GM23338 (cell line): Measurements from ENCODE around the gene CDH12. TPM values are rescaled to one million over a fixed set of nuclear protein-coding genes. Genes with fewer than 3 reads are reported as not detected.

Experiments used
- ATAC-seq: fragments of 200-7000 bp; cut with Tn5 transposase; 3 replicates; pipeline ENCODE4 v1.9.1; 2020
- DNase-seq: peaks from one replicate; pipeline ENCODE4 v3.0.0-alpha.2; 2015; ENCODE audit warnings: low spot score
- H2AFZ ChIP-seq: fragments of 200-600 bp; sonication (generic); 2 replicates; pipeline ENCODE4 v1.8.0; 2016; ENCODE audit warnings: antibody characterized with exemption, mild to moderate bottlenecking, moderate library complexity
- H3F3A ChIP-seq: fragments of 200-600 bp; sonication (generic); replicated peaks from 2 replicates; pipeline ENCODE4 v1.8.0; 2017; ENCODE audit warnings: antibody characterized with exemption, mixed run types, low read depth
- H3K27ac ChIP-seq: fragments of 200-600 bp; sonication (generic); 2 replicates; pipeline ENCODE4 v1.6.1; 2016; ENCODE audit warnings: low read depth
- H3K27me3 ChIP-seq: fragments of 200-600 bp; sonication (generic); 2 replicates; pipeline ENCODE4 v1.8.0; 2016; ENCODE audit warnings: mild to moderate bottlenecking, mixed run types, moderate library complexity; ENCODE audit not compliant: insufficient read depth
- H3K36me3 ChIP-seq: fragments of 200-600 bp; sonication (generic); 2 replicates; pipeline ENCODE4 v1.8.0; 2016; ENCODE audit warnings: mild to moderate bottlenecking; ENCODE audit not compliant: insufficient read depth
- H3K4me1 ChIP-seq: fragments of 200-600 bp; sonication (generic); 2 replicates; pipeline ENCODE4 v1.8.0; 2016; ENCODE audit warnings: mild to moderate bottlenecking, moderate library complexity; ENCODE audit not compliant: insufficient read depth
- H3K4me2 ChIP-seq: fragments of 200-600 bp; sonication (generic); 2 replicates; pipeline ENCODE4 v1.7.1; 2017; ENCODE audit warnings: mixed run types
- H3K4me3 ChIP-seq: fragments of 200-600 bp; sonication (generic); 2 replicates; pipeline ENCODE4 v1.6.1; 2016; ENCODE audit warnings: mixed run types
- H3K79me2 ChIP-seq: fragments of 200-600 bp; sonication (generic); replicated peaks from 2 replicates; pipeline ENCODE4 v1.8.0; 2017; ENCODE audit warnings: mild to moderate bottlenecking; ENCODE audit not compliant: insufficient read depth
- H3K9me2 ChIP-seq: fragments of 200-600 bp; sonication (generic); 2 replicates; pipeline ENCODE4 v1.8.0; 2017; ENCODE audit not compliant: insufficient read depth
- H4K20me1 ChIP-seq: fragments of 200-600 bp; sonication (generic); replicated peaks from 2 replicates; pipeline ENCODE4 v1.8.0; 2017; ENCODE audit warnings: mild to moderate bottlenecking; ENCODE audit not compliant: insufficient read depth
- H3K27ac Mint-ChIP-seq: 2 replicates; pipeline ENCODE4 v1.8.0; 2020; ENCODE audit warnings: inconsistent platforms, mild to moderate bottlenecking, moderate library complexity, mixed read lengths
- H3K27me3 Mint-ChIP-seq: 3 replicates; pipeline ENCODE4 v1.8.0; 2022; ENCODE audit warnings: low read depth, mild to moderate bottlenecking, moderate library complexity, mixed read lengths, inconsistent platforms; ENCODE audit not compliant: insufficient read depth, poor library complexity
- H3K36me3 Mint-ChIP-seq: 3 replicates; pipeline ENCODE4 v1.8.0; 2021; ENCODE audit warnings: low read depth, mild to moderate bottlenecking, inconsistent platforms, moderate library complexity, mixed read lengths
- H3K4me1 Mint-ChIP-seq: 3 replicates; pipeline ENCODE4 v1.8.0; 2020; ENCODE audit warnings: mild to moderate bottlenecking, inconsistent platforms, mixed read lengths
- H3K4me3 Mint-ChIP-seq: 3 replicates; pipeline ENCODE4 v1.8.0; 2021; ENCODE audit warnings: moderate library complexity, mild to moderate bottlenecking, inconsistent platforms, mixed read lengths
- H3K9me3 Mint-ChIP-seq: 3 replicates; pipeline ENCODE4 v1.8.0; 2020; ENCODE audit warnings: moderate library complexity, mild to moderate bottlenecking, inconsistent platforms, mixed read lengths
- CTCF ChIP-seq, 2 experiments: fragments of 200-600 bp in 1 of 2; sonication (generic) in 1 of 2; conservative IDR thresholded peaks; 2 replicates each; pipeline versions ENCODE4 v1.5.1 to v1.6.1; 2016 to 2017; ENCODE audit warnings: antibody characterized with exemption in 2 of 2, low read depth in 2 of 2, mild to moderate bottlenecking in 2 of 2, moderate library complexity in 1 of 2
- ETS1 ChIP-seq: IDR thresholded peaks from 2 replicates; pipeline ENCODE4 v1.6.1; 2016; ENCODE audit warnings: antibody characterized with exemption
- EZH2 ChIP-seq: fragments of 200-600 bp; sonication (generic); IDR thresholded peaks from one replicate; pipeline ENCODE4 v1.8.0; 2017; ENCODE audit warnings: antibody characterized with exemption, mild to moderate bottlenecking, low read depth; ENCODE audit not compliant: unreplicated experiment
- EZH2phosphoT487 ChIP-seq: fragments of 200-600 bp; sonication (generic); IDR thresholded peaks from one replicate; pipeline ENCODE4 v1.8.1; 2018; ENCODE audit warnings: antibody characterized with exemption; ENCODE audit not compliant: unreplicated experiment
- JUNB ChIP-seq: IDR thresholded peaks from one replicate; pipeline ENCODE4 v1.6.1; 2016; ENCODE audit warnings: antibody characterized with exemption; ENCODE audit not compliant: unreplicated experiment
- NANOG ChIP-seq: IDR thresholded peaks from 2 replicates; pipeline ENCODE4 v1.6.1; 2016; ENCODE audit warnings: antibody characterized with exemption, borderline replicate concordance
- POLR2AphosphoS5 ChIP-seq: IDR thresholded peaks from 2 replicates; pipeline ENCODE4 v1.6.1; 2016; ENCODE audit warnings: antibody characterized with exemption, low read depth
- REST ChIP-seq: IDR thresholded peaks from one replicate; pipeline ENCODE4 v1.6.1; 2018; ENCODE audit warnings: antibody characterized with exemption; ENCODE audit not compliant: unreplicated experiment
- STAT1 ChIP-seq: IDR thresholded peaks from one replicate; pipeline ENCODE4 v1.6.1; 2016; ENCODE audit warnings: antibody characterized with exemption; ENCODE audit not compliant: unreplicated experiment
- ZNF114 ChIP-seq: fragments of 250-450 bp; sonication (Bioruptor Pico); IDR thresholded peaks from 2 replicates; pipeline ENCODE4 v1.5.0; 2020; ENCODE audit warnings: mild to moderate bottlenecking, moderate library complexity
- ZNF331 ChIP-seq: fragments of 250-450 bp; sonication (Bioruptor Pico); IDR thresholded peaks from 2 replicates; pipeline ENCODE4 v1.5.0; 2020; ENCODE audit warnings: low read depth, mild to moderate bottlenecking, moderate library complexity
- ZNF462 ChIP-seq: fragments of 250-450 bp; sonication (Bioruptor Pico); IDR thresholded peaks from 2 replicates; pipeline ENCODE4 v1.5.0; 2020; ENCODE audit warnings: mild to moderate bottlenecking, moderate library complexity
- polyA plus RNA-seq: library from polyadenylated mRNA; unstranded; fragments of >200 nt; fragmentation: Nextera tagmentation; extraction: Ambion mirVana; gene quantifications from 2 replicates; pipeline ENCODE4 v1.2.1, GENCODE V29; 2016
- total RNA-seq: library from RNA; depleted of rRNA; stranded (reverse); fragments of >200 nt; shearing (Covaris generic); gene quantifications from 2 replicates; pipeline ENCODE4 v1.2.3, GENCODE V29; 2014

CDH12 gene
- total and polyA plus RNA-seq, 2 experiments from 2014 or later: not detected

- H3K27ac ChIP-seq: no peak overlapping the region
- H3K4me2 ChIP-seq: no peak overlapping the region
- no peaks in the 10 kb centered on the region for H3K27me3 ChIP-seq
- TF ChIP-seq NANOG (no peak), EZH2 (no peak), ZNF114 (CRISPR knock-in tag) (no peak), ETS1 (no peak), ZNF331 (no peak), STAT1 (no peak), CTCF (conservative IDR thresholded peaks at IDR 0.05; ENCODE audit: low read depth in 2 of 2) (no peak), POLR2AphosphoS5 (no peak), REST (no peak), JUNB (no peak), ZNF462 (CRISPR knock-in tag) (no peak), EZH2phosphoT487 (no peak)
- H3K36me3 ChIP-seq: no peaks in the 10 kb centered on the region
- H3K4me3 Mint-ChIP-seq: no peak overlapping the region
- no peak overlapping the region; the same call in 1 of the 2 replicates for H3K27ac Mint-ChIP-seq
- H3K4me1 Mint-ChIP-seq: peaks cover 3% of the 10 kb centered on the region; the same call in 2 of the 3 replicates
- H3K36me3 Mint-ChIP-seq: no peaks in the 10 kb centered on the region
- ATAC-seq (no peak), DNase-seq (no peak)
- no peak overlapping the region for H2AFZ ChIP-seq
- H3F3A ChIP-seq: no peaks in the 10 kb centered on the region
- H4K20me1 ChIP-seq: no peaks in the 10 kb centered on the region
- no peak overlapping the region for H3K4me3 ChIP-seq
- H3K27me3 Mint-ChIP-seq: peaks cover 2% of the 10 kb centered on the region
- no peaks in the 10 kb centered on the region for H3K79me2 ChIP-seq
- H3K9me2 ChIP-seq: no peaks in the 10 kb centered on the region
- 0 out of 3 replicates have a peak, but pooled peaks cover 4% of the 10 kb centered on the region for H3K9me3 Mint-ChIP-seq
- no peaks in the 10 kb centered on the region for H3K4me1 ChIP-seq
Observed at GRCh38 chr5:22496666-22497065, 356.5 kb downstream of the CDH12 start.
